ENCODE measurements around the gene DDX10. TPM values are rescaled to one million over a fixed set of nuclear protein-coding genes. Genes with fewer than 3 reads are reported as not detected.

DDX10 gene
- total and polyA plus RNA-seq, 9 of the 15 experiments (the other 6 are each of a cell fraction or from before 2014, with no cell fraction given): 33.9 to 94.6 (median 50.7) TPM

GRCh38 chr11:108643974-108644373 is 20.9 kb upstream of the DDX10 start (continued):
- TF ChIP-seq MGA (IDR thresholded peaks at IDR 0.05): no peak
- TF ChIP-seq PCBP1 (IDR thresholded peaks at IDR 0.05; ENCODE audit: low read depth, low read length, poor library complexity, severe bottlenecking): no peak
- no peak for TF ChIP-seq NFE2L1 (tag; IDR thresholded peaks at IDR 0.05; ENCODE audit: borderline replicate concordance, low read depth)
- no peak for TF ChIP-seq CHD1 (IDR thresholded peaks at IDR 0.05; ENCODE audit: low read length)
- no peak for TF ChIP-seq RNF2 (IDR thresholded peaks at IDR 0.05)
- no peak for TF ChIP-seq BCOR (IDR thresholded peaks at IDR 0.05)
- no peak for TF ChIP-seq CSDE1 (IDR thresholded peaks at IDR 0.05)
- TF ChIP-seq TCF3 (CRISPR knock-in tag; IDR thresholded peaks at IDR 0.05): no peak
- no peak for TF ChIP-seq ZNF76 (CRISPR knock-in tag; IDR thresholded peaks at IDR 0.05; ENCODE audit: borderline replicate concordance)
- TF ChIP-seq SRSF7 (optimal IDR thresholded peaks at IDR 0.05; ENCODE audit: low read depth, low read length): no peak
